Stimulated activated CD4-positive, alpha-beta T cell treated with anti-CD3 and anti-CD28 coated beads, Interleukin-12 subunit alpha, Interleukin-12 subunit beta, amount 100 ng/mL, for 4 hours (primary cell): Measurements from ENCODE around the gene PDE10A.
"Not testable (repeated sequence)": the region's sequence is repeated elsewhere in the genome, so short reads cannot be mapped to it uniquely, and the experiment has no call there.

ENCODE experiments used
- DNase-seq: peaks from one replicate; pipeline ENCODE4 v3.0.0-alpha.2; 2020

Gene PDE10A

DNA sequence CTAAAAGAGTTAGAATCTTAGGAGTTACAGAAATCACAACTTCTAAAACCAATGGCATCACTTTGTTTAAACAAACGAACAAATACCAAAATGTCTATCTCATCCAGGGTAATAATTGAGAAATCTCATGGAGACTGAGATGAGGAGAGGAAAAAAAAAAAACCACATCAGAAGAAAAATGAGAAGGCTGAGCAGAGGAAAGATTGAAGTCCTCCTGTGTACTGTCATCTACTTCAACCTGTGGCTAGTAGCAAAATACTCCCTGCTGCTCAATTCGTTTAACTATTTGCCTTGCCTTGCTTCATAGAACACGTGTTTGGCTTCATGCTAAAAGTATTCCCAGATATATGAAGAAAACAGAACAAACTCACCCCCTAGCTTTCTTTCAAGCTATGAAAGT is 143.7 kb downstream of the PDE10A start:
- DNase-seq, result no peak

DNA sequence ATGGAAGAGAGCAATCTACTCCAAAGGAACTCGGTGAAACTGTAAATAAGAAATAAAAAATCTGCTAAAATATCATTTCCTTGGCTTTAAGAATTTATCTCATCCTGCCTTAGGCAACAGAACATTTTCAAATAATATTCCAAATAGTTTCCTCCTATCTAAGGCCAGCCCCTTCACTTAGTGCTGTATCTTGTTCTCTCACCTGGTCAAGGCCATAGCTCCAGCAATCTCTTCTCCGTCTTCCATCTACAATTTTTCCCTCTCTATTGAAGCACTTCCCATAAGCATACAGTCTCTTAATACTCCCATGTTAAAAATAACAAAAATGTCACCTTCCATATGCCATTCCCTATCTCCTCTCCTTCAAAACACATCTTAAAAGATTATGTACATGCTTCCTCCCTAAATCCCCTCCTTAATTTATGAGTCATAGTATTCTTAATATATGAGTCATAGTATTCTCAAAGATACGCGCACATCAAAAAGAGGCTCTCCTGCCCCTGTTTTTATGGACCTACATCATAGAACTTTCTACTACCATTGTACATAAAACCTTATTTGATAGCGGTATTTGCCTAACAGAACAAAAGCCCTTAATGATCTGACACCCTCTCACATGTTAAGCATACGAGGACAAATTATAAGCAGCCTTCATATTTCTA is 146.9 kb downstream of the PDE10A start:
- DNase-seq, result no peak

DNA sequence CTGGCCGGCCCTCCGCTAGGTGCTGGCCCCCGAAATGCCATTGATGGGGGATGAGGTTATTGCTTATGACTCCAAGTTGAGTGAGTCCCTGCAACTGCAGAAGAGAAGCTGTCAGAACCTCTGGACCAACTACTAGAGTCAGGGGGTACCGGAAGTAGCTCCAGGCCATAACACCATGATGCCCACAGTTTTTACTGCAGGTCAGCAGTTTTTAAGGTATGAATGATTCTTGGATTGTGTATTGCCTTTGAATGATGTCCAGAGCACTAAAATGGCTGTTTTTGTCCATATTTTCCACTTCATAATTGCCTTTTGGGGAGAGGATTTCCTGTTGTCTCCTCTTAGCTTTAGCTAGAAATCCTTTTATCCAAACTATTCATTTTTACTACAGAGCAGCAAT is 148.4 kb downstream of the PDE10A start:
- DNase-seq, result no peak

DNA sequence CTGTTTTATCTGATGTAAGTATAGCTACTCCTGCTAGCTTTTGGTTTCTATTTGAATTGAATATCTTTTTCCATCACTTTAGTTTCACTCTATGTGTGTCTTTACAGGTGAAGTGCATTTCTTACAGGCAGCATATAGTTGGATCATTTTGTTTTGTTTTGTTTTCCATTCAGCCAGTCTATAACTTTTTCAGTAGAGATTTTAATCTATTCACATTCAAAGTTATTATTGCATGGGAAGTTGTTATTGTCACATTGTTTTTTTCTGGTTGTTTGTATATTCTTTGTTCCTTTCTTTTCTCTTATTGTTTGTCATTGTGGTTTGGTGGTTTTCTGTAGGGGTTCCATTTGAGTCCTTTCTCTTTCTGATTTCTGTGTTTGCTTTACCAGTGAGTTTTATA is 151.2 kb downstream of the PDE10A start:
- DNase-seq, result no peak

DNA sequence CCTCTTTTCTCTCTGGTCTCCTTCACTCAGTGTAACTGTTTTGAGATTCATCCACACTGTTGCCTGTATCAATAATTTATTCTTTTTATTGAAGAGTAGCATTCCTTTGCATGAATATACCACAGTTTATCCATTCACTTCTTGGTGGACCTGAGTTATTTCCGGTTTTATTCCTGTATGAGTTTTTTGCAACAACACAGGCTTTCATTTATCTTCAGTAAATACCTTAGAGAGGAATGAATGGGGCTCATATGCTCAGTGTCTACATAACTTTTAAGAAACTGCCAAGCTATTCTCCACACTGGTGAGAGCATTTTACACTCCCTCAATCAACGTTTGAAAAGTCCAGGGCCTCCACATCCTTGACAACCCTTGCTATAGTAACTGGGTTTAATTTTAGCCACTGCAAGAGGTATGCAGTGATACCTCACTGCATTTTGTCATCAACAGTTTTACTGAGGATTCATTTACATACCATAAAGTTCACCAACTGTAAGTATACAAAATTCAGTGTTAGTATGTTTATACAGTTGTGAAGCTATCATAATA is 154.6 kb downstream of the PDE10A start:
- no peak for DNase-seq

DNA sequence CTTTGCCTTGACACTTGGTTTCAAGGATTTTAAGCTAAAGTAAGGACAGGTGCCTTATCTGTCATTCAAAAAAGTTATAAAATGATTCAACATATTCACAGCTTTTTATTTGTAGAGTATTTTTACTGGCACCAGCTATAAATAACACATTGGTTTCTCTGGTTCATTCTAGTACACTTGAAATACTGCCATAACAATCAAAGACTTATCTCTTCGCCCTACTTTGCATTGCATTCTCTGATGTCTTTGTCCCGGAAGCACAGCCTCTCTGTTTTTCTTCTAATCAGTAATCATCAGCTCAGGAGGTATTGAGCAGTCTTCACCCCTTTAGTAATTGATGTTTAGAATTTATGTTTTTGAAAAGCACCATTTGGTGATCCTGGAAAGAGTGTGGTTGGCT is 156.4 kb downstream of the PDE10A start:
- DNase-seq, result no peak

DNA sequence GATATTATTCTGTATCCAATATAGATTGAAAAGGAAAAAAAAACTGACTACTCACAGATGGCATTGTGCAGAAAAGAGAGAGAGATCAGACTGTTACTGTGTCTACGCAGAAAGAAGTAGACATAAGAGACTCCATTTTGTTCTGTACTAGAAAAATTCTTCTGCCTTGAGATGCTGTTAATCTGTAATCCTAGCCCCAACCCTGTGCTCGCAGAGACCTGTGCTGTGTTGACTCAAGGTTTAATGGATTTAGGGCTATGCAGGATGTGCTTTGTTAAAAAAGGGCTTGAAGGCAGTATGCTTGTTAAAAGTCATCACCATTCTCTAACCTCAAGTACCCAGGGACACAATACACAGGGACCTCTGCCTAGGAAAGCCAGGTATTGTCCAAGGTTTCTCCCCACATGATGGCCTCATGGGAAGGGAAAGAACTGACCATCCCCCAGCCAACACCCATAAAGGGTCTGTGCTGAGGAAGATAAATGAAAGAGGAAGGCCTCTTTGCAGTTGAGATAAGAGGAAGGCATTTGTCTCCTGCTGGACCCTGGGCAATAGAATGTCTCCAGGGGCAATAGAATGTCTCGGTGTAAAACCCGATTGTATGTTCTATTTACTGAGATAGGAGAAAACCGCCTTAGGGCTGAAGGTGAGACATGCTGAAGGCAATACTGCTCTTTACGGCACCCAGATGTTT is 162.7 kb downstream of the PDE10A start:
- not testable (repeated sequence) for DNase-seq

DNA sequence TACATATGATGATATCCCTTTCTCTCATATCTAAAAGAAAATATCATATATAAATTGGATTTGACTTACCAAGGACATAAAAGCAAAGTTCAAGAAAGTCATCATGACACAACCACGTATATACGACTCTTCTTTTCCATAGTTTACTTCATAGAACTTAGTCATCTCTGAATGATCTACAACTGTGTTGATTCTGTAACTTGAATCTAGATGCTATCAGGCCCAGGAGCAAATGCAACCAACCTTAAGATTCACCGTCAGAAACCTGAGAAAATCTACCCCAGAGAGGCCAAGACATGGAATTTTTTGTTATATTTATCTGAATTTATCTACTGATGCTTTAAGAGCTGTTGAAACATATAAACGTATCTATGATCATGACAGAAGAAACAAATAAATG is 165.6 kb downstream of the PDE10A start:
- no peak for DNase-seq

DNA sequence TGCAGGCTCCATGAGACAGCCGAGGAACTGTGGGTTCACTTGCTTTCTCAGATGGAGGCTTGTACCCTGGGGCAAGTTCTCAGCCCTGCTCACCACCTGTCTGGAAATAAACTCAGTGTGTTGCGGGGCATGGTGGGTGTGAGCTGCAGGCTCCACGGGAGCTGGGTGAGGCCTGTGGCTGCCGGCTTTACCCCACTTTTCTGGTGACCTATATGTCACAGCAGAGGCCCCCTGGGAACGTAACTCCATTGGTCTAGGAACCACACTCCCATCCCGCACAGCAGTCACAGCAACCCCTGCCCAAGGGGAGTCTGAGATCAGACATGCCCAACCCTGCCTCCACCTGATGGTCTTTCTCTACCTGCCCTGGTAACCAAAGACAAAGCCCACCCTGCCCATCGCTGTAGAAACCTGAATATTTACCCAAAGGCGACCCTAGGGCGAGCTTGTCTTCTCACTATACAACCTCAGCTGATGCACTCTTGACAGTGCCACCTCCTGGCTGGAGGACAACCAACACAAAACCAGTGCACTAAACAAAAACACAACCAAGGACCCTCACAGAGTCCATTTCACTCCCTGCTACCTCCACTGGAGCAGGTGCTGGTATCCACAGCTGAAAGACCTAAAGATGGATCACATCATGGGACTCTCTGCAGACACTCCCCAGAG is 174.3 kb downstream of the PDE10A start:
- no peak for DNase-seq

DNA sequence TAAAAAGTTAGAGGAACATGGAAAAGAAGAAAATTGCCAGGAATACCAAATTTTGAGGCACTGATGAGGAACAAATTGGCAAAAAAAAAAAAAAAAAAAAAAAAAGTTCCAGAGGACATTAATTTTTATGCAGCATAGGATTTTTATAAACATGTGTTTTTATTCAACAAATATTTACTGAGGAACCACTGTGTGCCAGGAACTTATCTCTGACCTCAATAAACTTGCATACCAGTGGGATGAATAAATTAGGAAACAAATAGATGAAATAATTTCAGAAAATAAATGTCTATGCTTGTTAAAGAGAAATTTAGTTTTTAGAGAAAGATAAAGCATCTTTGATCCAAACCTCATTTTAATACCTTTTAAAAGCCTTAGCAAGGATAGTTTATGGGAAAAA is 175.1 kb downstream of the PDE10A start:
- no peak for DNase-seq

DNA sequence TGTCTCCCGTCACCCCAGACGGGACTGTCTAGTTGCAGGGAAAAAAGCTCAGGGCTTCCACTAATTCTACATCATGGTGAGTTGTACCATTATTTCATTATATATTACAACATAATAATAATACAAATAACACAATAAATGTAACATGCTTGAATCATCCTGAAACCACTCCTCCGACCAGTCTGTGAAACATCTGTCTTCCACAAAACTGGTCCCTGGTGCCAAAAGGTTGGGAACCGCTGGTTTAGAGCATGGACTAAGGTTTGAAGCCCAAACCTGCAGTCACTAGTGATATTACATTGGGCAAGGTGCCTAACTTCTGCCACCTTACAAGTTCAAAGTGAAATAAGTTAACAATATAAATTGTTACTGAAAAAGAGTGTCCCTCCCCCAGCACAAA is 175.7 kb downstream of the PDE10A start:
- DNase-seq, result no peak

DNA sequence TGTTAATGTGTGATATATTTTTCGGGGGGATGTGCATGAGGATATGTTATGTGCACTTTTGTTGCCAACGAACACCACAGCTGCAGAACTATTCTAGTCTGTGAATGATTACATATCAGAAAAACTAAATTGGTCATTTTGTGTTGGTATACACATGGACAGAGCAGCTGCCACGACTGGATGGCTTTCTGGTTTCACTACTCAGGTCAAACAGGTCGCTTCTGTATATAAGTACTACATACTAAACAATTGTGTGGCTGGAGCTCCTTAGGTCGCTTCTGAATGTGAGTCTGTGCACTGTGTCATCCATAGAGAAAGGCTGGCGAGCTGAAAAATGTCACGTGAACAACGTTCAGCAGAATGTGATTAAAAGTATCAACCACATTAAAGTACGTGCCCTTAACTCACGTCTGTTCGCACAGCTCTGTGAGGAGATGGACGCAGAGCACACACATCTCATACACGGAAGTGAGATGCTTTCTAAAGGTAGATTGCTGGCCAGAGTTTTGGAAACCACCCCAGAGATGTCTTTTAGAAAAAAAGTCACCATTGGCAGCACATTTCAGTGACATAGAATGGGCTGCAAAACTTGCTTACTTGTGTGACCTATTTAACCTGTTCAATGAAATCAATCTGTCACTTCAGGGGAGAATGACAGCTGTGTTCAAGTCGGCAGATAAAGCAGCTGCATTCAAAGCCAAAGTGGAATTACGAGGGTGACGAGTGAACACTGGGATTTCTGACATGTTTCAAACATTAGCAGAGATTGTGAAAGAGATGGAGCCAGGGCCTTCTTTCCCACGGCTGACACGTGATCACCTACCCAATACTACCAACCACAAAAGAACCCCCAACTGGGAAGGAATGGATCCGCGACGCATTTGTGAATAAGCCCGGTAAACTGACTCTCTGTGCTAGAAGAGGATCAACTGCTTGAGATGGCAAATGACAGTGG is 176.6 kb downstream of the PDE10A start:
- no peak for DNase-seq

DNA sequence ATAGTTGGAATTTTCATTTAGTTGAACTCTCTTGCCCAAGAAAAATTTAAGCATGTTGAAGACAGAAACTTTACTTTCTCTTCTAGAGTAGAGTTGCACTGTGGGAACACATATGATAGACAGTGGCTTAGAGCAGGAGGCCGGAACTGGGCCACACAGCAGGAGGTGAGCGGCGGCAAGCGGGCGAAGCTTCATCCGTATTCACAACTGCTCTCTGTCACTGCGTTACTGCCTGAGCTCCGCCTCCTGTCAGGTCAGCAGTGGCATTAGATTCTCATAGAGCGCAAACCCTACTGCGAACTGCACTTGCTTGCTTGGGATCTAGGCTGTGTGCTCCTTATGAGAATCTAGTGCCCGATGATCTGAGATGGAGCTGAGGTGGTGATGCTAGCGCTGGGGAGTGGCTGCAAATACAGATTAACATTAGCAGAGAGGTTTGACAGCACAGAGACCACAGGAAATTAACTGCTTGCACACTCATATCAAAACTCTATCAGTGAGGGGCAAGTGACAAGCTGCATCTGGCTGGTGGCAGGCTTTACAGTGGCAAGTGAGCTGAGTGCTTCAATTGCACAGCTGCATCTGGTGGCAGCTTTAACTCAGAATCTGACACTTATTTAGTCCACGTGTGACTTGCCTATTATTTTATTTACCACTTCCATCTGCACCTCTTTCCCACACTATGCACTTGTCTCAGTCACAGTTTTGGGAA is 178.7 kb downstream of the PDE10A start:
- DNase-seq, result no peak

DNA sequence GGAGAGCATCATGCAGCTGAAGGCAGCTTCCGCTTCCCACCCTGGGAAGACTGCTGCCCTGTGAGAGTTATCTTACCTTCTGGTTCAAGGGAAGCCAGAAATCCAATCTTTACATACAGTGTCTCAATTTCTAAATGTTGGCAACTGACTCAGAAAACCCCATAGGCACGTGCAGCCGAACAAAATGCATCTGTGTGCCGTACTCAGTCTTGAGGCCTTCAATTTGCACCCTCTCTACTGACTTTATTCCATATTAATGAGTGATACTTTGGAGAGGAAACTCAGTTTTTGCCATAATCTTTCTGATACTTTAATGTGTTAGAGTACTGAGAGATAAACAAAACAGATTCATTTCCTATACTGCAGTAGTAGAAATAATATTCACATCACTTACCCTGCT is 181.1 kb downstream of the PDE10A start:
- no peak for DNase-seq

DNA sequence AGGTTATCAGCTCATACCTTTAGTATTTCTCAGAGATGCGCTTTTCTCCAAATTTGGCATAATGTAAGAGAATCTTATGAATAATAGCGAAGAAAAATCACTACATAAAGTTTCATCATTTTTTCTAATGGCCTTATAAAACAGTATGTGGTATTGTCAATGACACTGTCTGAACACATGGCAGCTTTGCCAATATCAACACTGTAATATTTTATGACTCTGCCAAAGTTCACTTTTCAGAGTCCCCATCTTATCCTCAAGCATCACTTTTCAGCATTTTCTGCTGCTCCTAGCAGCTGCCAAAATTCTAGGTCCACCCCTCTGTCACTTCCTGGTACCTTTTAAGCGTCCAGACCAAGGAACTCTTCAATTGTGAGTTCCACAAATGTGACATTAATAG is 182.1 kb downstream of the PDE10A start:
- no peak for DNase-seq

DNA sequence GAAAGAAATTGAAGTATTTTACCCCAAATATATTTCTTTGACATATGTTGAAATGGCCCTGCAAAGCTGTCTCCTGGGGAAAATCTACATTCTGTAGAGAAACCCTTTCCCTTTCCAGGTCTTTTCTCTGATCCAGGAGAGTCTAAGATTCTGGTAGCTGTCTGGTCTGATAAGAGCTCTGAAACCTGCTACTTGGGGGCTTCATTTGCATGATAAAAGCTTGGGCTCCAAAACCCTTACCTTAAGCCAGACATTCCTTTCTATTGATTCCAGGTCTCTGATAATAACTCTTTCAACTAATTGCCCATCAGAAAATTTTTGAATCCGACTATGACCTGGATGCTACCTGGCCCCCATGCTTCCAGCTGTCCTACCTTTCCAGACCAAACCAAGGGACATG is 184.5 kb downstream of the PDE10A start:
- DNase-seq, result no peak

DNA sequence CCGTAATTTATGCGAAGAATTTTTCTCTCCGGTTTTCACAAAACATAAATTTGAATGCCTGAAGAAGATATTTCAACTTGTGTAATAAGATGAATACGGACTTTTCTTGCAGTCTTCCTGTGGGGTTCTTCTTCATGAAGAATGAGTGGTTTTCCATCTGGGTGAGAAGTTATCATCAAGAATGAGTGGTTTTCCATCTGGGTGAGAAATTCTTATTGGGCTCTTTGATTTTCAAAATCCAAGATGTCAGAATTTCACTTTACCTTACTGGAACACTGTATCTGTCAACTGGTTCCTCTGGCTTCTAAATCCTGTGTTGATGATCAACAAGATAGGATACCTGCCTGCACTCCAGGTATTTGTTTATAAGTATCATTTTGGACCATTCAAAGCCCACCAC is 193.6 kb downstream of the PDE10A start:
- no peak for DNase-seq

DNA sequence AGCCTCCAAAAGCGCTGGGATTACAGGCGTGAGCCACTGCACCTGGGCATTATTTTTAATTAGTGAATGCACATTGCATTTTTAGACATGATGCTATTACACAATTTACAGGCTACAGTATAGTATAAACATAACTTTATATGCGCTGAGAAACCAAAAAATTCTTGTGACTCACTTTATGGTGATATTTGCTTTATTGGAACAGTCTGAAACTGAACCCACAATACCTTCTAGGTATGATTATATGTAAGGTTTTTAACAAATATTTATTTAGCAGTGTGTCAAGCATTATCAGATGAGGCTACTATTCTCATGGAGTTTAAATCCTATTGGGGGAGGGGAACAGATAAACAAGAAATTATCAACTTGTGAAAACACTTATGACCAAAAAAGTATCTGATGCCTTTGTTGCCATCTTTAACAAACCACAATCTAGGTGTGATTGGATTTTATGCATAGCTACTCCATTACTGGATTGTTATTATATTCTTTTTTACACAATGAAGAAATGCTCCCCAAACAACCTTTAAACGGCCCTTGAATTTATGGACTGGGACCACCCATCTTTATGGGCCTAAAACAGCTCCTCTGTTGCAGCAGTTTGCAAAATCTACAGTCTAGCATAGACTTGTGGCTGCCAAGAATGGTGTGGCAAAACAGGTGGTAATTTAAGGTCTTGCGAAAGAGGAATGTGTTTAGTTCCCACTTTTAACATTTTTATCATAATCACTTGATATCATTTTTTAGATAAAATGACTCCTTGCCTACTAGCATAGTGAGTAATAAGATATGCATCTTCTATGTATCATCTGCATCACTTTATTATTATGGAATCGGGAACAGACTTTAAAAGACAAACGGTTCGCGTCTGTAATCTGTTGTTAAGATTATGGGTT is 194.5 kb downstream of the PDE10A start:
- DNase-seq, result no peak

DNA sequence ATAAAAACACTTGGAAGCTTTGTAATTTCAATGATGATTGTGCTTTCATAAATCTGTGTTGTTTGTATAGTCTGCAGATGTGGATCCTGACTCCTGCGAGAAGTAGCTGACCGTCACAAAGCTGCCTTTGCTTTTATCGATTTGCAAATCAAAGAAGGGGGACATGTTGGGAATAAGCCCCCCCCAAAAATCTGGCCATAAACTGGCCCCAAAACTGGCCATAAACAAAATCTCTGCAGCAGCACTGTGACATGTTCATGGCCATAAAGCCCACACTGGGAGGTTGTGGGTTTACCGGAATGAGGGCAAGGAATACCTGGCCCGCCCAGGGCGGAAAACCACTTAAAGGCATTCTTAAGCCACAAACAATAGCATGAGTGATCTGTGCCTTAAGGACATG is 199.5 kb downstream of the PDE10A start:
- DNase-seq, result not testable (repeated sequence)

DNA sequence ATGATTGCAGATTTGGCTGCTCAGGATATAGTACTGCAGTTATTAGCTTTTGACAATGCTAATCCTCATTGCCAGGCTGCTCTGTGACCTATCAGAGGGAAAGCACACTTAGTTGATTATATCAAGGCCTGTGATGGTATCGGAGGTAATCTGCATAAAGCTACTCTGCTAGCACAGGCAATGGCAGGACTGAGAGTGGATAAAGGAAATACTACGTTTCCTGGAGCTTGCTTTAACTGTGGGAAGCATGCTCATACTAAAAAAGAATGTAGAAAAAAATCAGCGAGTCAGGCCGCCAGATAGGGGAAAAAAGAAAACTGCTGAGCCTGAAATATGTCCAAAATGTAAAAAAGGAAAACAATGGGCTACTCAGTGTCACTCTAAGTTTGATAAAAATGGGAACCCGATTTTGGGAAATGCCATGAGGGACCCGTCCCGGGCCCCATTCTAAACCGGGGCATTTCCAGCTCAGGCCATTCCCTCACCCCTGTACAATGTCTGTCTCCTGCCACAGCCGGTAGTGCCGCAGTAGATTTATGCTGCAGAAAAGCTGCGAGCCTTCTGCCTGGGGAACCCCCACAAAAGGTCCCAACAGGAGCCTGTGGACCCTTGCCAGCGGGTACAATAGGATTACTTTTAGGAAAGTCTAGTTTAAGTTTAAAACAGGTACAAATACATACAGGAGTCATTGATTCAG is 203.3 kb downstream of the PDE10A start:
- not testable (repeated sequence) for DNase-seq
